ENCODE measurements around the gene ACO2.
A peak's percentile ranks its signal among the peaks of the same experiment; 100 is the strongest.

Gene ACO2

GRCh38 chr22:41491374-41492100 lies 22.6 kb downstream of the ACO2 start:
- no peak for DNase-seq (ENCODE audit: low spot score)

DNA sequence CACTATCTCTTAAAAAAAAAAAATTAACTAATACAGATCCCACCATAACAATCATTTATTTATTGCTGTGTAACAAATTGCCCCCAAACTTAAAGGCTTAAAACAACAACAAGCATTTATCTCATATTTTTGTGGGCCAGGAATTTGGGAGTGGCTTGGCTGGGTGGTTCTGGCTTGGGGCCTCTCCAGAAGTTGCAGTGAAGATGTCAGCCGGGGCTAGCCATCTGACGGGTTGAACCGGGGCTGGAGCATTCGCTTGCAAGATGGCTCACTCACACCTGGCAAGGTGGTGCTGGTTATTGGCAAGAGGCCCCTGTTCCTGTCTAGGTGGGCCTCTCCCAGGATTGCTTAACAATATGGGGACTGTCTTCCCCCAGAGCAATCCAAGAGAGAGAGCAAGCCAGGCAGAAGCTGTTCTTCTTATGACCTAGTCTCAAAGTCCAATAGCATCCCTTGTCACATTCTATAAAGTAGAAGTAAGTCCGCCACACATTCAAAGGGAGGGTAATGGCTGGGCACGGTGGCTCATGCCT lies 29.5 kb downstream of the ACO2 start:
- DNase-seq (ENCODE audit: low spot score) = no peak

- DNase-seq (ENCODE audit: low spot score) = no peak
These were observed 30.8 kb downstream of the ACO2 start for GRCh38 chr22:41499624-41500280.

DNA sequence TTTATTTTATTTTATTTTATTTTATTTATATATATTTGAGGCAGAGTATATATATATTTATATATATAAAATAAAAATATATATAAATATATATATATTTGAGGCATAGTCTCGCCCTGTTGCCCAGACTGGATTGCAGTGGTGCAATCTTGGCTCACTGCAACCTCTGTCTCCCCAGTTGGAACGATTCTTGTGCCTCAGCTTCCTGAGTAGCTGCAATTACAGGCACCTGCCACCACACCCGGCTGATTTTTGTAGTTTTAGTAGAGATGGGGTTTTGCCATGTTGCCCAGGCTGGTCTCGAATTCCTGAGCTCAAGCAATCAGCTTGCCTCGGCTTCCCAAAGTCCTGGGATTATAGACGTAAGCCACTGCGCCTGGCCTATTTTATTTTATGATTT lies 31.4 kb downstream of the ACO2 start:
- no peak for DNase-seq (ENCODE audit: low spot score)

DNA sequence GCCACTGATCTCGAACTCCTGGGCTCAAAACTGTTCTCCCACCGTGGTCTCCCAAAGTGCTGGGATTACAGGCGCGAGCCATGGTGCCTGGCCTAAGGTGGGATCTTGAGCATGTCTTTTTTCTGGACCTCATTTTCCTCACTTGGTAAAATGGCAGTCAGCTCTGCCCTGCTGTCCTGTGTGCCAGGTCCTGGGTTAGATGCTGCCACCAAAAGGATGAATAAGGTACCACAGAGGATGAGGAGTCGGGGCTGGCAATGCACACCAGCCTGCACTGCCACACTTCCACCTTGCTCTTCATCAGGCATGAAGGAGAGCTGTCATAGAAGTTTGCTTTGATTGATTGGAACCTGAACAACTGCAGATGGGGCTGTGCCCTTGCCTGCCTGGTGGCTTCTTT lies 32.3 kb downstream of the ACO2 start:
- DNase-seq (ENCODE audit: low spot score) = peak; percentile 70

- peak; percentile 73 for DNase-seq (ENCODE audit: low spot score)
These were observed 35.5 kb downstream of the ACO2 start for GRCh38 chr22:41504397-41504796.

GRCh38 chr22:41504816-41505215 lies 35.9 kb downstream of the ACO2 start:
- no peak for DNase-seq (ENCODE audit: low spot score)

- no peak for DNase-seq (ENCODE audit: low spot score)
These were observed 36.7 kb downstream of the ACO2 start for GRCh38 chr22:41505511-41506220.

DNA sequence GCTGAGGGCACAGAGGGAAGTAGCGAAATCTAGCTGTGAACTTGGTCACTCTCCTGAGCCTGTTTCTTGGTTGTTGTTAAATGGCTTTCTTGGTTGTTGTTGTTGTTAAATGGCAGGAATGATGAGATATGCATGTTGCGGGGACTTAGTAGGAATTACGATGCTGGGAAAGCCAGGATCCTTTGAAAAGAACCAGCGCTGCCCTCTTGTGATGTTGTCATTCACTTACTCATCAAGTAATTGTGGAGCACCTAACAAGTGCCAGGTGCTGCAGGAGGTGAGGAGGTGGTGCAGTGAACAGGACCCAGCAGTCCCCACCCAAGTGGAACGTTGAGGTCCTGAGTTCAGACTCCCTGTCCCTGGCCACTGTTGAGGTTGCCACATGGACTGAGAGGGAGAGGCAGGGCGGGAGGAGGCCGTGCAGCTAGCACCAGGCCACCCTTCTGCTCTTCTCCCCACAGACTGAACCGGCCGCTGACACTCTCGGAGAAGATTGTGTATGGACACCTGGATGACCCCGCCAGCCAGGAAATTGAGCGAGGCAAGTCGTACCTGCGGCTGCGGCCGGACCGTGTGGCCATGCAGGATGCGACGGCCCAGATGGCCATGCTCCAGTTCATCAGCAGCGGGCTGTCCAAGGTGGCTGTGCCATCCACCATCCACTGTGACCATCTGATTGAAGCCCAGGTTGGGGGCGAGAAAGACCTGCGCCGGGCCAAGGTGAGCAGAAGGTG lies 38.6 kb downstream of the ACO2 start:
- no peak for DNase-seq (ENCODE audit: low spot score)

- peak; percentile 91 for DNase-seq (ENCODE audit: low spot score)
These were observed 39.9 kb downstream of the ACO2 start for GRCh38 chr22:41508770-41509170.

DNA sequence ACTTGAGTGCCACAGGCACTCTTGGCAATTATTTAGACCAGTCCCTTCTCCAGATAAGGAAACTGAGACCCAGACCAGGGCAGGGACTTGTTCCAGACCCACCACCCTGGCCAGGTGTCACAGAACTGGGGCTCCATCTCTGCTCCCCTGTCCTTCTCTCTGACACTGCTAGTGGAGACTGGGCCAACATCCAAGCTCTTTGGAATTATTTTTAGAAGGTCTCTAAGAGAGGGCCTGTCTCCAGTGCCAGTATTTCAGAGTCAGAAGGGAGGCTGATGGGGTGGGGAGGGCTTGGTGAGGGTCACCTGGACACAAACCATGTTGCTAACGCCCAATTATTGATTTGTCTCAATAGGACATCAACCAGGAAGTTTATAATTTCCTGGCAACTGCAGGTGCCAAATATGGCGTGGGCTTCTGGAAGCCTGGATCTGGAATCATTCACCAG lies 42.6 kb downstream of the ACO2 start:
- no peak for DNase-seq (ENCODE audit: low spot score)

DNA sequence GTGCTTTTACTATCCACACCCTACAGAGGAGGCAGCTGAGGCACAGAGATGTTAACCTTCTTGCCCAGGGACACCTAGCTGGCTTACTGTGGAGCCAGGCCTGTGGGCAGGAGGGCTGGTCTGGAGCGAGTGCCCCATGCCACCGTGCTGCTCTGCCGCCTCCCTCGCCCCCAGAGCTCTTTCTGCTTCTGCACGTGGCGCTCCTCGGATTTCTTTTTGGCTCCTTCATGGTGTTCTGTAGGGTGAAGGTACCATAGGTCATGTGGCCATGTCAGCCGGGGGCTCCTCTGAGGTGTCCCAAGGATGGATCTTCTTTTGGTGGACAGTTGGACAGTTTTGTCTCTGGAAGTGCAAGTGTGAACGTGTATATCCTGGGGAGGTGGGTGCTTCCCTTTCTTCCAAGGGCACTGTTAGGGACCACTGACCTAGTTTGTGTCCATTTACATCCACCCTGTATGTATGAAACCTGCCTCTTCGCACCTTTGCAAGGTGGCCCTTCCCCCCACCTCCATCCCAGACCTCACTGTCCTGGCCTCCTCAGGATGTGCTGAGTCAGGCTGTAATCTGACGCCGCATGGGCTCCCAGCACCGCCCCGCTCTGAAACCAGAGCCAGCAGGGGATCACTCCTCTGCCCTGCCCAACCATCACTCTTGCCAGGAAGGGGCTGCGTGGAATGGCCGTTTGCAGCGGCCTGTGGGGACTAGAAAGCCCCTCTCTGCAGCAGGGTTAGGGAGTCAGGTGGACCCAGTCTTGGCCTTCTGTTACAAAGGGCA lies 43.7 kb downstream of the ACO2 start:
- no peak for DNase-seq (ENCODE audit: low spot score)

DNA sequence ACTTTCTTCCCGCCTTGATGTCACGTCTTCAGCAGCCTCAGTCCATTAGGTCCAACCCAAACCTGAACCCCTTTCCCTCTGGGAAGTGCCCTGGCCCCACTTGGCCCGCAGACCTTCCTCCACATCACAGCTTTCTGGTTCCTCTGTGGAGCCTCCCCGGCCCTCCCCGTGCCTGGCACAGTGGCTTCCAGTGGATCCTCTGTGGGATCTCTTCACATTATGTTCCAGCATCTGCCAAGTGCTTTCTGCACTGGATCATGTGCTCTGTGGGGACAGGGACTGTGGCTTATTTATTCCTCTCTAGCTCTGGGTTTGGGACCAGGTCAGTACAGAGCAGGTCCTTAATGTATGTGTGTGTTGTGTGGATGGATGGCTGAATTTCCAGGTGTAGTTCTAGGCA lies 44.5 kb downstream of the ACO2 start:
- peak; percentile 80 for DNase-seq (ENCODE audit: low spot score)

DNA sequence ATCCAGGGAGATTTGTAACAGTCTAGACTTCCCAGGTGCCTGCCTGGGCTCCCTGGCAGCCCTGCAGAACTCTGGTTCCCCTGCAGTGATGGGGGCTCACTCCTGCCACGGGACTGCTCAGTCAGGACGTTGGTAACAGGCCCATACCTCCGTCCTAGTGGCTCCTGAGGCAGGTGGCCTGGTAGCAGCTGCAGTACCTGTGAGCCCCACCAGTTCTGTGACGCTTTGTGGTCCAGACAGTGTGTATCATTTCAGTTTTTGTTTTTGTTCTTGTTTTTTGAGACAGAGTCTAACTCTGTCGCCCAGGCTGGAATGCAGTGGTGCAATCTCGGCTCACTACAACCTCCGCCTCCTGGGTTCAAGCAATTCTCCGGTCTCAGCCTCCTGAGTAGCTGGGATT lies 47.5 kb downstream of the ACO2 start:
- no peak for DNase-seq (ENCODE audit: low spot score)

GRCh38 chr22:41517172-41518047 lies 48.5 kb downstream of the ACO2 start:
- DNase-seq (ENCODE audit: low spot score) = peak; percentile 84

DNA sequence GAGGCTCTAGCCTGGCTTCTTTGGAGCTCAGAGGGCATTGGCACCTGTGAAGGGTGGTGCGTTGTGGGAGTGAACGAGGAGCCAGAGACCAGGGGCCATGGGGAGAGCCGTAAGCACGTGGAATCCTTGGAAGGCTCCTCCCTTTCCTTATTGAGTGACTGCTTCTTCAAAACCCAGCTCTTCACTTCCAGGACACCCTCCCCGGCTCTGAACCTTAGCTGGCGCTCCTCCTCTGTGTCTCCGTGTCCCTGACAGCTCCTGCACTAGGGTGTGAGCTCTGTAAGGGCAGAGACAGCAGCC lies 49.1 kb downstream of the ACO2 start:
- DNase-seq (ENCODE audit: low spot score) = no peak

- DNase-seq (ENCODE audit: low spot score) = no peak
These were observed 52.2 kb downstream of the ACO2 start for GRCh38 chr22:41521126-41521525.

DNA sequence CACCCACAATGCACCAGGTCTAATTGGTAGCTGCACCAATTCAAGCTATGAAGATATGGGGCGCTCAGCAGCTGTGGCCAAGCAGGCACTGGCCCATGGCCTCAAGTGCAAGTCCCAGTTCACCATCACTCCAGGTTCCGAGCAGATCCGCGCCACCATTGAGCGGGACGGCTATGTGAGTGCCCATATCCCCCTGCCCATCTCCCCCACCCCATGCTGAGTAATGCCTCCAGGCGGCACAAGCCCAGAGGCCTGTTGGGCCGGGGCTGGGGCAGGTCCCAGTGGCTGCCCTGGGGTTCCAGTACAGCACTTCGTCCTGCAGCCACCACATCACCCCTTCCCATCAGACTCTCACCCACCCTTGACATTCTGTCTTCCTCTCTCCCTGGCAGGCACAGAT lies 53.9 kb downstream of the ACO2 start:
- no peak for DNase-seq (ENCODE audit: low spot score)

DNA sequence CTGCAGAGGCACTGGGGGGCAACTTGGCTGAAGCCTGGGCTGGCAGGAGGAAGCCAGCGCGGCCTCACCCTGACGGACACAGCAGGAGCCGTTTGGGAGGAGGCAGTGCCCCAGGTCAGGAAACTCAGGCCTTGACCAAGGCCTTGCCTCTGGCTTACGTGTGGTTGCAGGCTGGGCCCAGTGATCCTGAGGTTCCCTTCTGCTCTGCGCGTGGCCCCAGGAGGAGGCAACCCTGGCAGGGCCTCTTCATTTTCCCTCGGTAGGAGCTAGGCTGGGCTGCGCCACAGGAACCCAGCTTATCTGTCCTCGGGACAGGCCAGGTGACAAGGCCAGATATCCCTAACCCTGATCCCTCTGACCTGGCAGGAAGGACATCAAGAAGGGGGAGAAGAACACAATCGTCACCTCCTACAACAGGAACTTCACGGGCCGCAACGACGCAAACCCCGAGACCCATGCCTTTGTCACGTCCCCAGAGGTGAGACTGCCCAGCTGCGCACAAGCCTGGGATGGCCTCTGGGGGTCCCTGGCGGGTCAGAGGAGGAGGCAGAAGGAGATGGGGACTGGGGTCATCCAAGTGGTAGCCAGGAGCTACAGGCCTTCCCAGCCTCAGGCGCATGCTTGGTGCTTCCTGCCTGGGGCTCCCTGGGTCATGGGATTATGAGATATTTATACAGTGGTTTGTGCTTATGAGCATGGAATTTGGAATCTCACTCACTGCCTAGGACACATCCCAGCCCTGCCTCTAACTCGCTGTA lies 54.7 kb downstream of the ACO2 start:
- no peak for DNase-seq (ENCODE audit: low spot score)

DNA sequence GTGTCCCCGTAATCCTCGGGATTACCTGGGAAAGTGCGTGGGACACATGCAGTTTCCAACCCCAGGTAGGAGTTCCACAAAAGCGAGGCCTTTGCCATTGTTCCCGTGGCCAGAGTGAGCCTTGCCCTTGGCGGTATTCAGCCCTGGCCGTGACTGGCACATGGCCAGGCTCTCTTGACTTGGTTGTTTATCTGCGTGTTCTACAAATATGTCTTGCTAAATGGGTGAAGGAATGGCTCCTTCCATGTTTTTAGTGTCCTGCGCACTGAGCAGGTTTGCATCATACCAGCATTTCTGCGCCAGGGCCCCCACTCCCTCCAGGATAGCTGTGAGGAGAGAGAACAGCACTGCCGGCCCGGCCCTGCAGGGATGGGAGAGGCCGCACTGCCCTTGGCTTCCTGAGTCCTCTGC lies 55.3 kb downstream of the ACO2 start:
- no peak for DNase-seq (ENCODE audit: low spot score)
